Measurements from ENCODE around the gene BEND5.
A peak's percentile ranks its signal among the peaks of the same experiment; 100 is the strongest.

The BEND5 gene

GRCh38 chr1:48776393-48777218, at the start of gene BEND5:
Gene BEND5, minus strand, starts transcription at chr1:48776891. Its CDS starts 60 bp downstream, at chr1:48776831.
- peak within 1 kb of the TSS; percentile 64 for H3K9ac ChIP-seq (ENCODE audit: low read length)
- peaks cover 5% of the 10 kb centered on the region for H3K4me1 ChIP-seq (ENCODE audit: control insufficient read depth, insufficient read depth, low read length)
- peaks cover 6% of the 10 kb centered on the region for H3K27me3 ChIP-seq (ENCODE audit: control insufficient read depth, insufficient read depth, low read length)
- H3K4me3 ChIP-seq (ENCODE audit: low read length), result no peak within 1 kb of the TSS
- H3K9me3 ChIP-seq (ENCODE audit: control insufficient read depth, low read length), result no peaks in the 10 kb centered on the region
- H3K36me3 ChIP-seq (ENCODE audit: control insufficient read depth, insufficient read depth, low read length), result no peaks in the 10 kb centered on the region

- Histone ChIP-seq H3K4me3 (ENCODE audit: low read length) (no peak overlapping the region), H3K9me3 (ENCODE audit: control insufficient read depth, low read length) (no peaks in the 10 kb centered on the region), H3K27me3 (ENCODE audit: control insufficient read depth, insufficient read depth, low read length) (no peaks in the 10 kb centered on the region), H3K4me1 (ENCODE audit: control insufficient read depth, insufficient read depth, low read length) (peaks cover 5% of the 10 kb centered on the region), H3K36me3 (ENCODE audit: control insufficient read depth, insufficient read depth, low read length) (no peaks in the 10 kb centered on the region), H3K9ac (ENCODE audit: low read length) (no peak overlapping the region)
Measured at GRCh38 chr1:48823168-48823567, 46.5 kb upstream of the BEND5 start.

GRCh38 chr1:48820491-48820890, 43.8 kb upstream of the BEND5 start:
- Histone ChIP-seq H3K4me3 (ENCODE audit: low read length) (no peak overlapping the region), H3K9ac (ENCODE audit: low read length) (no peak overlapping the region), H3K27me3 (ENCODE audit: control insufficient read depth, insufficient read depth, low read length) (no peaks in the 10 kb centered on the region), H3K36me3 (ENCODE audit: control insufficient read depth, insufficient read depth, low read length) (no peaks in the 10 kb centered on the region), H3K4me1 (ENCODE audit: control insufficient read depth, insufficient read depth, low read length) (no peaks in the 10 kb centered on the region), H3K9me3 (ENCODE audit: control insufficient read depth, low read length) (no peaks in the 10 kb centered on the region)

GRCh38 chr1:48817505-48818114, 40.9 kb upstream of the BEND5 start:
- Histone ChIP-seq H3K9me3 (ENCODE audit: control insufficient read depth, low read length) (no peaks in the 10 kb centered on the region), H3K36me3 (ENCODE audit: control insufficient read depth, insufficient read depth, low read length) (no peaks in the 10 kb centered on the region)

GRCh38 chr1:48810740-48811139, 34.0 kb upstream of the BEND5 start:
- Histone ChIP-seq H3K9me3 (ENCODE audit: control insufficient read depth, low read length) (no peaks in the 10 kb centered on the region), H3K27me3 (ENCODE audit: control insufficient read depth, insufficient read depth, low read length) (no peaks in the 10 kb centered on the region), H3K9ac (ENCODE audit: low read length) (no peak overlapping the region), H3K36me3 (ENCODE audit: control insufficient read depth, insufficient read depth, low read length) (no peaks in the 10 kb centered on the region), H3K4me3 (ENCODE audit: low read length) (no peak overlapping the region), H3K4me1 (ENCODE audit: control insufficient read depth, insufficient read depth, low read length) (no peaks in the 10 kb centered on the region)

More at GRCh38 chr1:48817505-48818114, 40.9 kb upstream of the BEND5 start:
- no peak overlapping the region for H3K4me3 ChIP-seq (ENCODE audit: low read length)
- no peaks in the 10 kb centered on the region for H3K4me1 ChIP-seq (ENCODE audit: control insufficient read depth, insufficient read depth, low read length)
- H3K27me3 ChIP-seq (ENCODE audit: control insufficient read depth, insufficient read depth, low read length), result no peaks in the 10 kb centered on the region
- H3K9ac ChIP-seq (ENCODE audit: low read length), result no peak overlapping the region

GRCh38 chr1:48808496-48808895, 31.8 kb upstream of the BEND5 start:
- H3K4me1 ChIP-seq (ENCODE audit: control insufficient read depth, insufficient read depth, low read length), result no peaks in the 10 kb centered on the region
- H3K4me3 ChIP-seq (ENCODE audit: low read length), result no peak overlapping the region
- peaks cover 3% of the 10 kb centered on the region for H3K27me3 ChIP-seq (ENCODE audit: control insufficient read depth, insufficient read depth, low read length)
- no peaks in the 10 kb centered on the region for H3K36me3 ChIP-seq (ENCODE audit: control insufficient read depth, insufficient read depth, low read length)
- H3K9ac ChIP-seq (ENCODE audit: low read length), result no peak overlapping the region
- H3K9me3 ChIP-seq (ENCODE audit: control insufficient read depth, low read length), result no peaks in the 10 kb centered on the region

- peaks cover 3% of the 10 kb centered on the region for H3K27me3 ChIP-seq (ENCODE audit: control insufficient read depth, insufficient read depth, low read length)
- H3K36me3 ChIP-seq (ENCODE audit: control insufficient read depth, insufficient read depth, low read length), result no peaks in the 10 kb centered on the region
- no peaks in the 10 kb centered on the region for H3K4me1 ChIP-seq (ENCODE audit: control insufficient read depth, insufficient read depth, low read length)
- H3K9me3 ChIP-seq (ENCODE audit: control insufficient read depth, low read length), result no peaks in the 10 kb centered on the region
- H3K9ac ChIP-seq (ENCODE audit: low read length), result no peak overlapping the region
- H3K4me3 ChIP-seq (ENCODE audit: low read length), result no peak overlapping the region
Measured at GRCh38 chr1:48807554-48808260, 31.0 kb upstream of the BEND5 start.

GRCh38 chr1:48803474-48803873, 26.8 kb upstream of the BEND5 start:
- Histone ChIP-seq H3K4me3 (ENCODE audit: low read length) (no peak overlapping the region), H3K36me3 (ENCODE audit: control insufficient read depth, insufficient read depth, low read length) (no peaks in the 10 kb centered on the region), H3K4me1 (ENCODE audit: control insufficient read depth, insufficient read depth, low read length) (no peaks in the 10 kb centered on the region), H3K9ac (ENCODE audit: low read length) (no peak overlapping the region), H3K27me3 (ENCODE audit: control insufficient read depth, insufficient read depth, low read length) (peaks cover 3% of the 10 kb centered on the region), H3K9me3 (ENCODE audit: control insufficient read depth, low read length) (no peaks in the 10 kb centered on the region)

GRCh38 chr1:48794816-48795215, 18.1 kb upstream of the BEND5 start:
- Histone ChIP-seq H3K4me3 (ENCODE audit: low read length) (no peak overlapping the region), H3K9me3 (ENCODE audit: control insufficient read depth, low read length) (no peaks in the 10 kb centered on the region), H3K4me1 (ENCODE audit: control insufficient read depth, insufficient read depth, low read length) (no peaks in the 10 kb centered on the region), H3K36me3 (ENCODE audit: control insufficient read depth, insufficient read depth, low read length) (no peaks in the 10 kb centered on the region), H3K27me3 (ENCODE audit: control insufficient read depth, insufficient read depth, low read length) (no peaks in the 10 kb centered on the region), H3K9ac (ENCODE audit: low read length) (no peak overlapping the region)

GRCh38 chr1:48793863-48794262, 17.2 kb upstream of the BEND5 start:
- no peaks in the 10 kb centered on the region for H3K4me1 ChIP-seq (ENCODE audit: control insufficient read depth, insufficient read depth, low read length)
- no peak overlapping the region for H3K4me3 ChIP-seq (ENCODE audit: low read length)
- no peaks in the 10 kb centered on the region for H3K36me3 ChIP-seq (ENCODE audit: control insufficient read depth, insufficient read depth, low read length)
- H3K27me3 ChIP-seq (ENCODE audit: control insufficient read depth, insufficient read depth, low read length), result no peaks in the 10 kb centered on the region
- no peak overlapping the region for H3K9ac ChIP-seq (ENCODE audit: low read length)
- no peaks in the 10 kb centered on the region for H3K9me3 ChIP-seq (ENCODE audit: control insufficient read depth, low read length)

GRCh38 chr1:48792961-48793360, 16.3 kb upstream of the BEND5 start:
- Histone ChIP-seq H3K9me3 (ENCODE audit: control insufficient read depth, low read length) (no peaks in the 10 kb centered on the region), H3K4me3 (ENCODE audit: low read length) (no peak overlapping the region), H3K4me1 (ENCODE audit: control insufficient read depth, insufficient read depth, low read length) (no peaks in the 10 kb centered on the region), H3K9ac (ENCODE audit: low read length) (no peak overlapping the region), H3K27me3 (ENCODE audit: control insufficient read depth, insufficient read depth, low read length) (no peaks in the 10 kb centered on the region), H3K36me3 (ENCODE audit: control insufficient read depth, insufficient read depth, low read length) (no peaks in the 10 kb centered on the region)

GRCh38 chr1:48790397-48790796, 13.7 kb upstream of the BEND5 start:
- no peaks in the 10 kb centered on the region for H3K9me3 ChIP-seq (ENCODE audit: control insufficient read depth, low read length)
- H3K4me3 ChIP-seq (ENCODE audit: low read length), result no peak overlapping the region
- H3K9ac ChIP-seq (ENCODE audit: low read length), result no peak overlapping the region
- no peaks in the 10 kb centered on the region for H3K27me3 ChIP-seq (ENCODE audit: control insufficient read depth, insufficient read depth, low read length)
- no peaks in the 10 kb centered on the region for H3K4me1 ChIP-seq (ENCODE audit: control insufficient read depth, insufficient read depth, low read length)
- H3K36me3 ChIP-seq (ENCODE audit: control insufficient read depth, insufficient read depth, low read length), result no peaks in the 10 kb centered on the region
